SK-N-MC (cell line): ENCODE results near the gene MMAB.

ENCODE experiments used
- EZH2 ChIP-seq: fragments of 200-600 bp; sonication (generic); IDR thresholded peaks from one replicate; pipeline ENCODE4 v1.6.1; 2017; ENCODE audit warnings: antibody characterized with exemption
- FOXP2 ChIP-seq: optimal IDR thresholded peaks from 2 replicates; pipeline ENCODE3; 2011; ENCODE audit warnings: mild to moderate bottlenecking, moderate library complexity; ENCODE audit not compliant: insufficient read depth; ENCODE audit errors: extremely low read length, control extremely low read depth
- POLR2AphosphoS5 ChIP-seq: IDR thresholded peaks from 2 replicates; pipeline ENCODE4 v1.6.1; 2012; ENCODE audit warnings: mild to moderate bottlenecking, low read depth, low read length, borderline replicate concordance

DNA sequence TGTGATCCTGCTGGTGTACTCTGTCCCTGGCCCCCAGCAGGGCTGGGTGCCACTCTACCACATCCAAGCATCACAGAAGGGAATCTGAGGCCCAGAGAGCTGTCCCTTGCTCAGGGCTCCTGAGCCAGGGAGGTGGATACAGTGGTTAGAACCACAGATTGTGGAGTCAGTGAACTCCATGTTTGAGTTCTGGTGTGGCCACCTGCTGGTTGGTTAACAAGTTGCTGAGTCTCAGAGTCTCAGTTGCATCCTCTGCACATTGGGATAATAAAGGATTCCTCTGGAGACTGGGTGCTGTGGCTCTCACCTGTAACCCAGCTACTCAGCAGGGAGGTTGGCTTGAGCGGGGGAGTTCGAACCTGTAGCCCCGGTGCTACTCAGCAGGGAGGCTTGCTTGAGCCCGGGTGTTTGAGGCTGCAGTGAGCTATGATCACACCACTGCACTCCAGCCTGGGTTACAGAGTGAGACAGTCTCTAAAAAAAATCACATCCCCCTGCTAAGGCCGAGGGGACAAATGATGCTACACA lies 39.7 kb upstream of the MMAB start:
- no peak for TF ChIP-seq EZH2
- TF ChIP-seq POLR2AphosphoS5: no peak
- TF ChIP-seq FOXP2: no peak
